OCI-M2 (cell line): ENCODE data around the gene ZDHHC14.

Experiments
- DNase-seq: peaks from one replicate; lab custom pipeline; 2025; ENCODE audit not compliant: unreplicated experiment; lab: John Stamatoyannopoulos, UW

Gene ZDHHC14

DNA sequence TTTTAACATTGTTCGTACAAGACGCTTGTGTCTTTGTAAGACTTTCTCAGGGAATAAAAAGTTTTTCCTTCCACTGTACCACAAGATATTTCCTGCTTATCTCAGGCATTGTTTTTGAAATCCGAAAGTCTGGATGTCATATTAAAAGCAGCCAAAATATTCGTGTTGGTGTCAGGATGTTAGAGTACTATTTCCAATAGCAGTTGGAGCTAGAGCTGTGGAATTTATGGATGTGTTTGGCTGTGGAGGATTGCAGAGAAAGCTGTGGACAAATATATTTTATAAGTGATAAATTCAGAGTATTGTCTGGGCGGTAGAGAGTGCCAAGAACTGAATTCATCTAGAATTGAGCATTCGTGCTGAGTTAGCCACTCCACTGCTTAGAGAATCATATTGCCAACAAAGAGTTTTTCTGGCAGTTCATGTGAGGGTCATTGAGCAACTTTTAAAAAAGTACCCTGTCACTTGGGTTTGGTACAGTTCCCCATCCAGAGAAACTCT is 57.7 kb downstream of the ZDHHC14 start:
- no peak for DNase-seq

DNA sequence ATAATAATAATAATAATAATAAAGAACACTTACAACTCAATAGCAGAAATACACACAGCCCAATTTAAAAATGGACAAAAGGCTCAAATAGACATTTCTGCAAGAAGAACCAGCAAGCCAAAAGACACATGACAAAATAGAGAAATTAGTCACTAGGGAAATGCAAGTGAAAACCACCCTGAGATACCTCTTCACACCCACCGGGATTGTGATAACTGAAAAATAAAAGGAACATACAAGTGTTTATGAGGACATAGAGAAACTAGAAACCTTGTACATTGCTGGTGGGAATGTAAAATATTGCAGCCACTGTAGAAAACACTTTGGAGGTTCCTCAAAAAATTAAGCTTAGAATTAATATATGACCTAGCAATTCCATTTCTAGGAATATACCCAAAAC is 59.2 kb downstream of the ZDHHC14 start:
- DNase-seq = no peak

DNA sequence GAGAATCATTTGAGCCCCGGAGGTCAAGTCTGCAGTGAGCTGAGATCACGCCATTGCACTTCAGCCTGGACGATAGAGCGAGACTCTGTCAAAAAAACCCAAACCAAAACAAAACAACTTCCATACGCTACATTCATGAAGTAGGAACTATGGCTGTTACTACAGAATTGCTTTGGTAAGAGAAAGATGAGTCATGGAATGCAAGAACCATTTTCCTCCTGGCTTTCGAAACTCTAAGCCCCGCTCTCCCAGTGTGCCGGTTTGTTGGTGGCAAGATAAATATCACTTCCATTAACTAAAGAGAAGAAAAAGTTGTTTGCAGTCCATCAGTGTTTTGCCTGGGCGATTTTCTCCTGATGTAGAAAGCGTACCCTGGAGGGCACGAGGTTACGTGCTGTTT is 61.3 kb downstream of the ZDHHC14 start:
- no peak for DNase-seq

GRCh38 chr6:157443066-157443800 is 62.2 kb downstream of the ZDHHC14 start:
- DNase-seq = no peak

DNA sequence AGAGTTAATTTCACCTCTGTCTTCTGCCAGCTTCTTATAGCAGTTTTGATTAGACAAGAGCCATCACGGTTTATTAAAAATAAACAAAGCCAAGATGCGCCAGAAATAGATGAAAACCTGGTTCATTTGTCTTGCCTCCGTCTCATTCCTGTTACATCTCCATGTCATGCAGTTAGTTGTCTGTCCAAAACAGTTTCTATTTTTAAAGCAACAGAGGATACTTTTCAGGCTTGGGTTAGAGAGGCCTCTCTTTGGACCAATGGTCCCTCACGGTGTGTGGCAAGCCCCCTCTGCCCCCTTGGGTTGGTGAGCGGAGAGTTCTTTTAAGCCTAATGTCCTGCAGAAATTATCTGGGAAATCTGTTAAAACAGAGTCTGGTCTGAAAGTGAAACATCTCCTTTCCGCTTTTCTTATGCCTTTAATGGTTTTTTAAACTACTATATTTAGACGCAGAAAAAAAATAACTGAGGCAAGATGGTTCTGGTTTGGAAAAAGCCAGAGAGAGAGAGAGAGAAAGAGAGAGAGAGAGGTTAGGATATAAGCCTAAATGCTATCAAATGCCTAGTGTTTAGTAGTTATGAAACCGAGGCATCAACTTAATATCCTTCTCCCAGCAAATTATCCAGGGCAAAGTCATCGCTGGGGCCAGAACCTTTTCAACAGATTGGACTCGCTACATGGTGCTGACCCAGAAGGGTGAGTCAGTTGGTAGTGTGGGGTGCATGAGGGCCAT is 64.5 kb downstream of the ZDHHC14 start:
- DNase-seq = no peak

GRCh38 chr6:157447735-157448134 is 66.7 kb downstream of the ZDHHC14 start:
- DNase-seq = no peak

DNA sequence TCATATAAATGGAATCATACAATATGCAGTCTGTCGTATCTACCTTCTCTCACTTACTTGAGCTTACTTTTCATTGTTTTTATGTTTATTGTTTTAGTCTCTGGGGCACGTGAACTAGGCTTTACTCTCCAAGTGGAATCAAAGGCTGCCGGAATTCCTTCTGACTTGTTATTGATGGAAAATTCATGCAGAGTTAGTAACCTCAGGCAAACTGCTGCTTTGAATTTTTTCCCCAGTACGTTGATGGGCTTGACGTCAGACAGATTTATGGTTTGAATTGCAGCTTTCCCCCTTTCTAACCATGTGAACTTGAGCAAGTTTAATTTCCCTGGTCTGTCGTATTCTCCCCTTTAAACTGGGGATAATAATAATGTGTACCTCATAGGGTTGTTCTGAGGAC is 68.6 kb downstream of the ZDHHC14 start:
- DNase-seq = no peak

- DNase-seq = no peak
Measured at GRCh38 chr6:157450931-157451742, 70.1 kb downstream of the ZDHHC14 start.

DNA sequence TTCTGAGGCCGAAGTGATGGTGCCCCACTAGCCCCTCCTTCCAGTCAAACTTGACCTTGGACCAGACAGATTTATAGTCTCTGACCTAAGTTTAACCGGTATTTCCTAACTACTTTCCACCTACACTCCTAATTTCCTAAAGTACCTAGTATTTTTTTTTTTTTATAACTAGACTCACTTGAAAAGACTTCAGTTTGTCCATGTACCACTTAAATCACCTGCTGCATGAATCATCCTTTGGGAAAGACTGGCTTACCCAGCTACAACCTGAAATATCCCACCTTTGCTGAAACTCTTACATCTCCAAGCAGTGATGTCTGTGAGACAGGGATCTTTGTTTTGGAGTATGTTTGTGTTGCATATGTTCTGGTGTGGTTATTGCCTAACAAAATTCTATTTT is 71.1 kb downstream of the ZDHHC14 start:
- DNase-seq = no peak

GRCh38 chr6:157453131-157453530 is 72.1 kb downstream of the ZDHHC14 start:
- no peak for DNase-seq

DNA sequence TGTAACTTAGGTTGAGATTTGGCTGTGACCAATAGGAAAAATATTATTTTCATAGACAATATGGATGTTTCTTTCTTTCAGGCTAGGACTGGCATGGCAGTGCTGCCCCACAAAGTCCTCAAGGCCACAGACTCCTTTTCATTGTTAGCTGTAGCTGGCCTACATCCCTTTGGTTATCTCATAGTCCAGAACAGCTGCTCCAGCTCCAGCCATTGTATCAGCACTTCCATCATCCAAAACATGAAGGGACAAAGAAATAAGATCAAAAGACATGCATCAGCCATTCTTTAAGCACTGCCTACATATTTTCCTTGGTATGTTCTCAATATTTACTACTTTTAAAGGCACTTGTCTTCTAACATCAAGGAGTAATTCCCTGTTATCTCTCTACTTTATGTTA is 73.0 kb downstream of the ZDHHC14 start:
- no peak for DNase-seq

DNA sequence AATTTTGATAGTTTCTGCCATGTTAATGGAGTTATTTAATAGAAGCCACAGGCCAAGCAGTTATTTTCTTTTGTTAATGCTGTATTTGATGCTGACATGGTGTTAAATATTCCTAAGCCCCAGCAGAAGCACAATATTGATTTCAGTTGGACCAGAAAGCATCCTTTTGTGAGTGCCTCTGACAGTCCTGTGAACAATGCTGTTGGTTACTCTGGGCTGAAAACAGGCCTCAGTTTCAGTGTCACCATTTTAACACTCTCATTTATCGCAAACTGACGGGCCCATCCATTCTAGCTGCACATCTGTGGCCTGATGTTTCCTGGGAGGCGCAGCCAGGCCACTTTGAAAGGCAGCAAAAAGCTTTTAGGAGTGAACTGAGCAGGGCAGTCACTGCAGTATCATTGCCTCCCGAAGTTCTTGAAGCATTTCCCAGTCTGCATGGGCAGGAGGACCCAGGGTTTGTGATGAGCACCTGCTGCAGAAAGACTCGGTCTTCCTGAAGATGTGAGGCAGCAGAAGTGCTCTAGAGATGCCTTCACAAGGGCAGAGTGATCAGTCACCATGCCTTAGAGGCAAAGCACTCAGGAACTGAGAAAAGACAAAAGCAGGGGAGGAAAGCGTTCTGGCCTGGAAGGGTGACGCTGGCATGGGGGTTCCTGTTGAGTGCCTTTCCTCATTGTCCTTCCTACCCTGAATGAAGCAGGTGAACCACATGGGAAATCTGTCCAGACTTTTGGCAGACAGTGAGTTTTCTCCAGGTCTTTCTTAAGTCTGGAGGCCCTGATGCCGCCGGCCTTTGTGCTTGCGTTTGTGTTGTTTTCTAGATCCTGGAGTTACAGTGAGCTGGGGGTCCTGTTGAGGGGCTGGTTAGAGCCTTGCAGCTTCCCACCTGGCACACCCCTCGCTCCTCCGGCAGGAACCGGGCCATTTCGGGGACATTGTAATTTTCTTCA is 74.0 kb downstream of the ZDHHC14 start:
- DNase-seq = no peak

GRCh38 chr6:157455731-157456523 is 74.9 kb downstream of the ZDHHC14 start:
- DNase-seq = no peak

DNA sequence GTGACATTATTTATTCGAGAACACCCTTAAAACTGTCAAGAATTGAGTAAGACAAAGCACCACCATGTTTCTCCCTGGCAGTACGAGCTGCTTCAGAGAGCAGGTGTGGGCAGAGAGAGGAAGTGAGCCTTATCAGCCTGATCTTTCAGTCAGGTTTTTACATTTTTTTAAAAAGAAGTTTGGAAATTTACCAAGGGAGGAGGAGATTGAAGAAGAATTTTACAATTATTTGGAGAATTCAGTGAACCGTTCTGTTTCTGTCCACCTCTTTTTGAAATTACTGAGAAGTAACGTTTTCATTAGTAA is 75.5 kb downstream of the ZDHHC14 start:
- no peak for DNase-seq

- no peak for DNase-seq
Measured at GRCh38 chr6:157457787-157458186, 76.8 kb downstream of the ZDHHC14 start.

- DNase-seq = no peak
Measured at GRCh38 chr6:157459327-157459726, 78.3 kb downstream of the ZDHHC14 start.

GRCh38 chr6:157460182-157460999 is 79.4 kb downstream of the ZDHHC14 start:
- no peak for DNase-seq

DNA sequence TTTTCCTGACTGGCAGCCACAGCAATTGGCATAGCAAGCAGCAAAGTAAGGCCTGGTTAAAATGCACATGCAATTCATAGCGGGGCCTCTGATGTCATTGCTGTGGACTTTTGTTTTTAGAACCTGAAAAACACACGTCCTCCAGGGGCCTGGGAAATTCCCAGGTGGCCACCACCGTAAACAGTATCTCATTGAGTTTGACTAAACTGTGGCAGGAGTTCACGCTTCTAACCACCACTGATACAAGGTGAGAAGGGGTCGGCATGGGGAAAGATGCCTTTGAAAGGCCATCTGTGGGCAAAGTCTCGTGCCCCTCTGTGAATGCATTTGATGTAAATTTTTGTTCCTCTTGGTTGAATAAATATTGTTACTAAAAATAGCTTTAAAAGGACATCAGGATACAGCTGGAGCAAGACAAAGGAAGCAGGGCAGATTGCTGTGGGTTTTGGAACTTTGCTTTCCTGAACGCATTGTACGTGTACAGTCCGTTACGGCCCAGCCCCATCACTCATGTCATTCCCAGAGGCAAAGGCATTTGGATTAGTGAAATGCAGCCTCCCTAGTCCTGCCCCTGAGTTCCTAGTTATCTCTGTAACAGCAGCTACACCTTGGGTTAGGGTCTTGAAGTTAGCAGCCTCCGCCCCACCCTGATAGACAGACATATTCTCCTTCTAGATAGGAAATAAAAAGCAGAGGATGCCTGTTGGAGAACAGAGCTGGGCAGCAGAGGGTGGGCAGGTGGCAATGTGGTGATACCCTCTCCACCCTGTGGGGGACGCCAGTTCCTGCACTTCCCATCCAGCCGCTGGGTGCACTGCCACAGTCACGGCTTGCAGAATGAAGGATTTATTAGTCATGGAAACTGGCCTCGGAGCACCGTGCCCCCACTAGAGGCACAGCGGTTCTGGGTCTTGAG is 80.3 kb downstream of the ZDHHC14 start:
- DNase-seq = no peak
